OCI-LY7 (cell line): Measurements from ENCODE around the gene CABP2. TPM values are rescaled to one million over a fixed set of nuclear protein-coding genes. Genes with fewer than 3 reads are reported as not detected.

ENCODE experiments used
- BruUV-seq: library from RNA; stranded (reverse); fragments of 400-500 nt; replicated peaks from 2 replicates; lab custom pipeline; 2021; lab: Mats Ljungman, UMichigan
- CTCF ChIA-PET: fragments of 300-600 bp; sonication (Branson Sonifier 250); formaldehyde crosslinking; loops from one replicate; lab custom pipeline; 2022; ENCODE audit warnings: antibody characterized with exemption; ENCODE audit not compliant: unreplicated experiment; lab: Charles Lee
- POLR2A ChIA-PET: fragments of 300-600 bp; sonication (Branson Sonifier 250); formaldehyde crosslinking; loops from one replicate; lab custom pipeline; 2022; ENCODE audit warnings: antibody characterized with exemption; lab: Charles Lee
- DNase-seq: peaks from one replicate; pipeline ENCODE4 v3.0.0-alpha.2; 2015; ENCODE audit warnings: low spot score
- H2AFZ ChIP-seq: fragments of 200-600 bp; sonication (generic), shearing (Covaris generic); 2 replicates; pipeline ENCODE4 v1.6.1; 2014; ENCODE audit warnings: mild to moderate bottlenecking, antibody characterized with exemption, low read length, moderate library complexity
- H3K27ac ChIP-seq: fragments of 200-600 bp; sonication (generic); 2 replicates; pipeline ENCODE4 v1.5.1; 2014; ENCODE audit warnings: mixed run types, low read depth, mild to moderate bottlenecking, moderate library complexity, low read length, inconsistent platforms; ENCODE audit not compliant: poor library complexity, severe bottlenecking
- H3K36me3 ChIP-seq: fragments of 200-600 bp; sonication (generic); 2 replicates; pipeline ENCODE4 v1.6.1; 2014; ENCODE audit warnings: mild to moderate bottlenecking, antibody characterized with exemption, low read length, moderate library complexity, mixed read lengths; ENCODE audit not compliant: insufficient read depth
- H3K4me1 ChIP-seq: fragments of 200-600 bp; sonication (generic); 2 replicates; pipeline ENCODE4 v1.5.1; 2014; ENCODE audit warnings: mild to moderate bottlenecking, low read length; ENCODE audit not compliant: insufficient read depth, poor library complexity, severe bottlenecking
- H3K4me2 ChIP-seq: fragments of 200-600 bp; sonication (generic); 2 replicates; pipeline ENCODE4 v1.6.1; 2014; ENCODE audit warnings: mild to moderate bottlenecking, low read length
- H3K4me3 ChIP-seq: fragments of 200-600 bp; sonication (generic); 2 replicates; pipeline ENCODE4 v1.5.1; 2014; ENCODE audit warnings: mild to moderate bottlenecking, low read depth, low read length; ENCODE audit not compliant: poor library complexity, severe bottlenecking
- H3K79me2 ChIP-seq: fragments of 200-600 bp; sonication (generic); 2 replicates; pipeline ENCODE4 v1.6.1; 2016; ENCODE audit warnings: low read depth, mild to moderate bottlenecking, low read length, moderate library complexity, mixed read lengths; ENCODE audit not compliant: insufficient read depth
- H3K9me2 ChIP-seq: fragments of 200-600 bp; sonication (generic); 2 replicates; pipeline ENCODE4 v1.6.1; 2016; ENCODE audit warnings: mild to moderate bottlenecking, low read length, mixed read lengths; ENCODE audit not compliant: insufficient read depth
- H3K9me3 ChIP-seq: fragments of 200-600 bp; sonication (generic); 2 replicates; pipeline ENCODE4 v1.6.1; 2014; ENCODE audit warnings: mild to moderate bottlenecking, mixed run types, low read length, mixed read lengths
- H4K20me1 ChIP-seq: fragments of 200-600 bp; sonication (generic); 2 replicates; pipeline ENCODE4 v1.6.1; 2014; ENCODE audit warnings: mild to moderate bottlenecking, antibody characterized with exemption, low read length, moderate library complexity, mixed read lengths; ENCODE audit not compliant: insufficient read depth
- CTCF ChIP-seq: fragments of 200-600 bp; sonication (generic); conservative IDR thresholded peaks from 2 replicates; pipeline ENCODE4 v1.5.1; 2014; ENCODE audit warnings: mild to moderate bottlenecking, antibody characterized with exemption, low read length, moderate library complexity, mixed read lengths
- EZH2phosphoT487 ChIP-seq: fragments of 200-600 bp; sonication (generic); IDR thresholded peaks from 2 replicates; pipeline ENCODE4 v1.6.1; 2018; ENCODE audit warnings: low read depth, borderline replicate concordance, mild to moderate bottlenecking, mixed run types, antibody characterized with exemption, low read length, moderate library complexity, mixed read lengths
- intact Hi-C: fragments of 100-400 bp; cut with micrococcal nuclease; formaldehyde crosslinking; loops from one replicate; pipeline ENCODE4 v1.10.0; 2022; ENCODE audit not compliant: unreplicated experiment
- total RNA-seq, 2 experiments: library from RNA; depleted of rRNA in 1 of 2; stranded (reverse); fragments of >200 nt in 1 of 2; shearing (Covaris generic) in 1 of 2; gene quantifications; 2 replicates each; pipeline ENCODE4 v1.2.3, GENCODE V29; 2014 to 2022

CABP2 gene
- total RNA-seq, 2 experiments from 2014 or later, result not detected

DNA sequence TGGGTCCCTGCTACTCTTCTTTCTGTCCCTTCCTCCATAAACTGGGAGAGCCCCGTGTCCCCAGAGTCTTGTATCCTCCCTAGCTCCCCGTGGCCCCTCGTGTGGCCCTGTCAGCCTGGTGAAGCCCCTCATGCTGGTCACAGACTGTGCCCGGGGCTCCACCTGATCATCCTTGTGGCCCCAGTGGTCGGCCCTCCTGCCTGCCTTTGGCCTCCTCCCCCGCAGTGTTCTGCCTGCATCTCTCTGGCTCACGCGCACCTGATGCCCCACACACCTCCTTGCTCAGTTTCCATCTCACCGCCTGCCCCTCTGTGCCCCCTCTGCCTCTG lies 1.2 kb upstream of the CABP2 start:
- DNase-seq, result no peak
- TF ChIP-seq CTCF, result no peak
- no peak for TF ChIP-seq EZH2phosphoT487
- no peaks in the 10 kb centered on the region for H3K79me2 ChIP-seq
- no peaks in the 10 kb centered on the region for H3K36me3 ChIP-seq
- no peaks in the 10 kb centered on the region for H4K20me1 ChIP-seq
- H3K4me1 ChIP-seq, result no peaks in the 10 kb centered on the region
- H2AFZ ChIP-seq, result no peak overlapping the region
- no peak overlapping the region for H3K27ac ChIP-seq
- ChIA-PET CTCF (no interaction called here), POLR2A (no interaction called here)
- BruUV-seq, result no TSS peak
- no peaks in the 10 kb centered on the region for H3K9me2 ChIP-seq
- no peaks in the 10 kb centered on the region for H3K9me3 ChIP-seq
- intact Hi-C loops, result no loop called here
- H3K4me2 ChIP-seq, result no peak overlapping the region
- H3K4me3 ChIP-seq, result no peak overlapping the region

GRCh38 chr11:67523556-67524479 lies 572 bp upstream of the CABP2 start:
- Histone ChIP-seq H3K4me3 (no peak overlapping the region), H3K27ac (no peak overlapping the region), H3K79me2 (no peaks in the 10 kb centered on the region), H3K4me1 (no peaks in the 10 kb centered on the region), H2AFZ (no peak overlapping the region), H3K9me2 (no peaks in the 10 kb centered on the region), H4K20me1 (no peaks in the 10 kb centered on the region), H3K9me3 (no peaks in the 10 kb centered on the region), H3K36me3 (no peaks in the 10 kb centered on the region), H3K4me2 (no peak overlapping the region)
- TF ChIP-seq CTCF (no peak), EZH2phosphoT487 (no peak)
- ChIA-PET POLR2A (interaction anchor here (0.6 kb wide), 1 partner anchor 327 kb away, joined by 3 read pairs; no protein-coding TSS in a partner anchor), CTCF (no interaction called here)
- intact Hi-C loops, result no loop called here
- no peak for DNase-seq
- no TSS peak for BruUV-seq

GRCh38 chr11:67522338-67522737 lies 908 bp downstream of the CABP2 start:
- no peak for TF ChIP-seq CTCF
- no peak for TF ChIP-seq EZH2phosphoT487
- no peak overlapping the region for H2AFZ ChIP-seq
- H3K79me2 ChIP-seq, result no peaks in the 10 kb centered on the region
- no peak overlapping the region for H3K4me3 ChIP-seq
- intact Hi-C loops, result no loop called here
- ChIA-PET POLR2A (no interaction called here), CTCF (no interaction called here)
- H3K9me3 ChIP-seq, result no peaks in the 10 kb centered on the region
- no peaks in the 10 kb centered on the region for H3K4me1 ChIP-seq
- H3K27ac ChIP-seq, result no peak overlapping the region
- no peak overlapping the region for H3K4me2 ChIP-seq
- H3K9me2 ChIP-seq, result no peaks in the 10 kb centered on the region
- DNase-seq, result no peak
- no peaks in the 10 kb centered on the region for H4K20me1 ChIP-seq
- BruUV-seq, result no TSS peak
- H3K36me3 ChIP-seq, result no peaks in the 10 kb centered on the region
